AG08395 (cell line): Measurements from ENCODE around the gene FGF14.
"Not testable (repeated sequence)": the region's sequence is repeated elsewhere in the genome, so short reads cannot be mapped to it uniquely, and the experiment has no call there.

ENCODE experiments used
- DNase-seq: peaks from one replicate; pipeline ENCODE4 v3.0.0; 2012; ENCODE audit warnings: mixed read lengths, low spot score

Gene FGF14

GRCh38 chr13:101868585-101869469 lies 533.0 kb downstream of the FGF14 start:
- no peak for DNase-seq

GRCh38 chr13:101866889-101867581 lies 534.8 kb downstream of the FGF14 start:
- no peak for DNase-seq

GRCh38 chr13:101858860-101859259 lies 543.0 kb downstream of the FGF14 start:
- no peak for DNase-seq

GRCh38 chr13:101846701-101847100 lies 555.1 kb downstream of the FGF14 start:
- no peak for DNase-seq

DNA sequence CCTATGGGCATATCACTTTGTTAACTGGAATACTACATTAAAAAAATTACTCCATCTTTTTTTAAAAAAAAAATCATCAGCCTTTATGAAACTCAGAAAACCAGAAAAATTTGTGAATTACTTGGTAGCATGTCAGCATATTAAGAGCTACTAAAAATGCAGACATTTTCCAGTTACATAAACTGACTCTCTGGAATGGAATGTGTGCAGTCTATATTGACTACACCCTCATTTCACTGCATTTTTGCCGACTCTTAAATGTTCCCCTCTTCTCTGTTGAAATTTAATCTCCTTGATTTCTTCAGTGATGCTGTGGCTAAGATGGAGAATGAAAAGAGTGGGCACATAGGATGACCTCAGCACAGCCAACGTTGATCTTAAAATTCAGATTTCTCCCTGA lies 555.6 kb downstream of the FGF14 start:
- no peak for DNase-seq

- DNase-seq: no peak
Observed at GRCh38 chr13:101845245-101846020, 556.4 kb downstream of the FGF14 start.

GRCh38 chr13:101841698-101842097 lies 560.1 kb downstream of the FGF14 start:
- DNase-seq: no peak

GRCh38 chr13:101838323-101838722 lies 563.5 kb downstream of the FGF14 start:
- no peak for DNase-seq

DNA sequence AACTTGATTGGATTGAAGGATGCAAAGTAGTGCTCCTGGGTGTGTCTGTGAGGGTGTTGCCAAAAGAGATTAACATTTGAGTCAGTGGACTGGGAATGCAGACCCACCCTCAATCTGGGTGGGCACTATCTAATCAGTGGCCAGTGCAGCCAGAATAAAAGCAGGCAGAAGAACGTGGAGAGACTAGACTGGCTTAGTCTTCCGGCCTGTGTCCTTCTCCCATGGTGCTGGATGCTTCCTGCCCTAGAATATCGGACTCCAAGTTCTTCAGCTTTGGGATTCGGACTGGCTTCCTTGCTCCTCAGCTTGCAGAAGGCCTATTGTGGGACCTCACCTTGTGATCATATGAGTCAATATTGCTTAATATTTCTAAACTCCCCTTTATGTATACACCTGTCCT lies 564.1 kb downstream of the FGF14 start:
- DNase-seq: not testable (repeated sequence)

DNA sequence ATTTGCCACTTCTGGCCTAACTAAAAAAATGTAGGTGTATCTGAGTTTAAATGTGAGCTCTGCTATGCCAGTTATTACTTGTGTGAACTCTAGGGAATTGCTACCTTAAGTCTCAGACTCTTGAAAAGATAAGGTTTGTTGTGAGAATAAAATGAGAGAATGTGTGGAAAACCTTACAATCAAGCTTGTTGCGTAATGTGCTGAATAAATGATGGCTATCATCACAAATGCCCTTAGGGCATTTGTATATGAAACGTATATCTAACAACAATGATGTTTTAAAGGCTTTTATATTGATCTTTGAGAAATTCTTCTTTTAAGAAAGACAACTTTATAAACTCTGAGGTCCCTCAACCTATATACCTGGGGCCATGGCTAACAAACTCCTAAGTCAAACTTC lies 564.6 kb downstream of the FGF14 start:
- DNase-seq: no peak

GRCh38 chr13:101835920-101836319 lies 565.9 kb downstream of the FGF14 start:
- no peak for DNase-seq

- no peak for DNase-seq
Observed at GRCh38 chr13:101833671-101834070, 568.2 kb downstream of the FGF14 start.

GRCh38 chr13:101830035-101830434 lies 571.8 kb downstream of the FGF14 start:
- no peak for DNase-seq

DNA sequence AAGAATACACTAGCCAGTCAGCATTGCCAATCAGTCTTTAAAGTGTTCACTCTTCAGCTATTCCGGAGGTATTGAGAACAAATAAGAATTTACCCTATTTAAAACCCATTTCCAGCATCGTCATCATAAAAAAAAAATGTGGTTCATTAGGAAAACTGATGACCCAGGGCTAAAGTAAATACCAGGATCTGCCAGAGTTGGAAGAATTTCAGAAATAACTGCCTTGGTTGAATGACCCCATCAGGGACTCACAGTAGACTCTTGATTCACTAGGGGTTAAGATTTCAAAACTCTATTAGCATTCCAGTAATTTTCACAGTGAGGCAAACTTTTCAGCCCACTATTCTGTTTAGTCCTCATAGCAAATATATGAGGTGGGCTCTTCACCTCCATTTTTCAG lies 572.4 kb downstream of the FGF14 start:
- DNase-seq: no peak

GRCh38 chr13:101828119-101828518 lies 573.7 kb downstream of the FGF14 start:
- DNase-seq: no peak

GRCh38 chr13:101817898-101818297 lies 584.0 kb downstream of the FGF14 start:
- DNase-seq: no peak

DNA sequence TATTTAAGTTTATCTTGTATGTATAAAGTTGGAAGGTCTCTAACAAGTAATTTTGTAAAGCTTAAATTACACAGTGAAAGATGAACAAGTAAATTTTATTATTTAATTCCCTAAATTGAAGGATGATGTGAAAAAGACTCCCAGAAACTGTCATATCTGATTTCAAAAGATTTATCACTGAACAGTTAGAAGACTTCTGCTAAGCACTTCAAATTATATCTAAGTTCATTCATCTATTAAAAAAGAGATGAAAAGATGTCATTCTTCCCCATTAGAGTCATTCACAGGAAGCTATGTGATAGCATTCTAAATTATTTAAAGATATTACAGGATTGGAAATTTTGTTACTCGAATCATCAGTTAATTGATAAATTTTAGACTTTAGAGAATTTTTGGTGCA lies 590.0 kb downstream of the FGF14 start:
- DNase-seq: no peak

DNA sequence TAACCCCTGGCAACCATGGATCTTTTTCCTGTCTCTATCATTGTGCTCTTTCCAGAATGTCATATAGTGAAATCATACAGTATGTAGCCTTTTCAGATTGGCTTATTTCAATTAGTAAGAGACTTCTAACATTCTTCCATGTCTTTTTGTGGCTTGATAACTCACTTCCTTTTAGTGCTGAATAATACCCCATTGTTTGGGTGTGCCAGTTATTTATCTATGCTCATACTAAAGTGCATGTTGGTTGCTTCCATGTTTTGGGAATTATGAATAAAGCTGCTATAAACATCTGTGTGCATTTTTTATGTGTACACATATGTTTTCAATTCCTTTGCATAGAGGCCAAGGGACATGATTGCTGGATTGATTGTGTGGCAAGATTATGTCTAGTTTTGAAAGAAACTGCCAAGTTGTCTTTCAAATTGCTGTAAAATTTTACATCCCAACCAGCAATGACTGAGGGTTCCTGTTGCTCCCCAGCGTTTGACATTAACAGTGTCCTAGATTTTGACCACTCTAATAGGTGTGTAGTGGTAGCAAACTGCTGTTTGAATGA lies 590.5 kb downstream of the FGF14 start:
- DNase-seq: no peak

GRCh38 chr13:101799196-101799595 lies 602.7 kb downstream of the FGF14 start:
- DNase-seq: no peak

- DNase-seq: no peak
Observed at GRCh38 chr13:101798437-101798836, 603.4 kb downstream of the FGF14 start.

- DNase-seq: no peak
Observed at GRCh38 chr13:101795460-101795859, 606.4 kb downstream of the FGF14 start.

DNA sequence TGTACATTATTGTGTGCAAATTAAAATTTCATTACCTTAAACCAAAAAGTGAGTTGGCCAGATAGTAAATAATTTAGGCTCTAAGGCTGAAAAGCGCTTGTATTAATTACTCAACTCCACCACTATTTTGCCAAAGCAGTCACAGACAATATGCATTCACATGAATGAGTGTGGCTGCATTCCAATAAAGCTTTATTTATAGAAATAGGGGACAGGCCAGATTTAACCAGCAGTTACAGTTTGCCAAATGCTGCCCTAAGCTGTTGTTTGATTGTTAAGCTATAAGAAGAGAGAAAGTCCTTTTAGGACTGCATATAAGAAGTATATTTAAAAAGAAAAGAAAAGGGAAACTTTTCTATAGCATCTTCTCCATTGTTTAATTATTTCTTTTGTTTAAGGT lies 606.8 kb downstream of the FGF14 start:
- DNase-seq: no peak
